HL-60 (cell line): ENCODE data around the gene PBX3.

Experiments
- DNase-seq, 2 experiments: peaks; one replicate each; pipeline ENCODE4 v3.0.0-alpha.2; 2010 to 2020; ENCODE audit warnings: low read depth in 1 of 2, low spot score in 1 of 2
- H3K27ac ChIP-seq: fragments of 250-450 bp; sonication (Bioruptor Pico); replicated peaks from 2 replicates; pipeline ENCODE4 v1.5.1; 2020; ENCODE audit warnings: mild to moderate bottlenecking, moderate library complexity
- H3K27me3 ChIP-seq: fragments of 250-450 bp; sonication (Bioruptor Pico); 2 replicates; pipeline ENCODE4 v1.5.1; 2021; ENCODE audit warnings: mild to moderate bottlenecking, moderate library complexity; ENCODE audit not compliant: insufficient read depth, poor library complexity, severe bottlenecking
- H3K4me3 ChIP-seq: replicated peaks from 2 replicates; pipeline ENCODE4 v1.5.1; 2011; ENCODE audit warnings: mild to moderate bottlenecking, control low read depth, low read length; ENCODE audit not compliant: insufficient read depth
- GABPA ChIP-seq: IDR thresholded peaks from 2 replicates; pipeline ENCODE4 v1.6.1; 2012; ENCODE audit warnings: low read depth
- POLR2AphosphoS5 ChIP-seq: IDR thresholded peaks from 2 replicates; pipeline ENCODE4 v1.6.1; 2012; ENCODE audit warnings: low read depth
- REST ChIP-seq: IDR thresholded peaks from 2 replicates; pipeline ENCODE4 v1.6.1; 2012; ENCODE audit warnings: low read depth; ENCODE audit not compliant: insufficient replicate concordance
- SPI1 ChIP-seq: IDR thresholded peaks from 2 replicates; pipeline ENCODE4 v1.6.1; 2012; ENCODE audit warnings: low read depth, mild to moderate bottlenecking, borderline replicate concordance
- TF ChIP-seq, protein P1 (sequence below): IDR thresholded peaks from one replicate; pipeline ENCODE4 v1.5.1; 2011; ENCODE audit warnings: low read length, control low read depth, inconsistent platforms; ENCODE audit not compliant: insufficient read depth

PBX3 gene

DNA sequence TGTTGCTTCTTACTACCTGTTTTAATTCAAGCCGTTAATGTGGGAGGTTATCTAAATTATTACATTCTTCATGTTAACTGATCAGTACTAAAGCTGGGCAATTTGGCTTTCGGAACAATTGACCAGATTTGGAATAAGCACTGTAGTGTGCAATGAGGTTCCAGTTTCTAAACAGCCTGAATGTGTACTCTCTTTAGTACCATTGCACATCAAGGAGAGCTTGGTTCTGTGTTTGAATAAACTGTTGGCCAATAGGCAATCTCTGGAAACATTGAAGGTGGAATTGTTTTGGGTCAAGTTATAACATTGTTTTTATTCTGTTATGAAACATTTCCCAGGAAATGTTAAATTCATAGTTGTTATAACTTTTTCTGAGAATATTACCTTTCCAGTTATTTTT, 105.2 kb downstream of the PBX3 start:
- H3K27me3 ChIP-seq, result no peaks in the 10 kb centered on the region
- DNase-seq, result no peak
- TF ChIP-seq REST (no peak), SPI1 (no peak), POLR2AphosphoS5 (no peak), GABPA (no peak)
- TF ChIP-seq, protein P1, sequence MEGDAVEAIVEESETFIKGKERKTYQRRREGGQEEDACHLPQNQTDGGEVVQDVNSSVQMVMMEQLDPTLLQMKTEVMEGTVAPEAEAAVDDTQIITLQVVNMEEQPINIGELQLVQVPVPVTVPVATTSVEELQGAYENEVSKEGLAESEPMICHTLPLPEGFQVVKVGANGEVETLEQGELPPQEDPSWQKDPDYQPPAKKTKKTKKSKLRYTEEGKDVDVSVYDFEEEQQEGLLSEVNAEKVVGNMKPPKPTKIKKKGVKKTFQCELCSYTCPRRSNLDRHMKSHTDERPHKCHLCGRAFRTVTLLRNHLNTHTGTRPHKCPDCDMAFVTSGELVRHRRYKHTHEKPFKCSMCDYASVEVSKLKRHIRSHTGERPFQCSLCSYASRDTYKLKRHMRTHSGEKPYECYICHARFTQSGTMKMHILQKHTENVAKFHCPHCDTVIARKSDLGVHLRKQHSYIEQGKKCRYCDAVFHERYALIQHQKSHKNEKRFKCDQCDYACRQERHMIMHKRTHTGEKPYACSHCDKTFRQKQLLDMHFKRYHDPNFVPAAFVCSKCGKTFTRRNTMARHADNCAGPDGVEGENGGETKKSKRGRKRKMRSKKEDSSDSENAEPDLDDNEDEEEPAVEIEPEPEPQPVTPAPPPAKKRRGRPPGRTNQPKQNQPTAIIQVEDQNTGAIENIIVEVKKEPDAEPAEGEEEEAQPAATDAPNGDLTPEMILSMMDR, result no peak
- no peak overlapping the region for H3K4me3 ChIP-seq
- no peak overlapping the region for H3K27ac ChIP-seq

- H3K4me3 ChIP-seq, result no peak overlapping the region
- no peak overlapping the region for H3K27ac ChIP-seq
- DNase-seq, result no peak
- no peak for TF ChIP-seq SPI1
- H3K27me3 ChIP-seq, result no peaks in the 10 kb centered on the region
Observed at GRCh38 chr9:125854553-125855275, 107.5 kb downstream of the PBX3 start.

GRCh38 chr9:125856331-125856730, 109.2 kb downstream of the PBX3 start:
- TF ChIP-seq SPI1, result no peak
- TF ChIP-seq REST, result no peak
- TF ChIP-seq GABPA, result no peak
- TF ChIP-seq POLR2AphosphoS5, result no peak
- TF ChIP-seq, protein P1, result no peak
- Histone ChIP-seq H3K27me3 (no peaks in the 10 kb centered on the region), H3K4me3 (no peak overlapping the region), H3K27ac (no peak overlapping the region)
- DNase-seq, result no peak

DNA sequence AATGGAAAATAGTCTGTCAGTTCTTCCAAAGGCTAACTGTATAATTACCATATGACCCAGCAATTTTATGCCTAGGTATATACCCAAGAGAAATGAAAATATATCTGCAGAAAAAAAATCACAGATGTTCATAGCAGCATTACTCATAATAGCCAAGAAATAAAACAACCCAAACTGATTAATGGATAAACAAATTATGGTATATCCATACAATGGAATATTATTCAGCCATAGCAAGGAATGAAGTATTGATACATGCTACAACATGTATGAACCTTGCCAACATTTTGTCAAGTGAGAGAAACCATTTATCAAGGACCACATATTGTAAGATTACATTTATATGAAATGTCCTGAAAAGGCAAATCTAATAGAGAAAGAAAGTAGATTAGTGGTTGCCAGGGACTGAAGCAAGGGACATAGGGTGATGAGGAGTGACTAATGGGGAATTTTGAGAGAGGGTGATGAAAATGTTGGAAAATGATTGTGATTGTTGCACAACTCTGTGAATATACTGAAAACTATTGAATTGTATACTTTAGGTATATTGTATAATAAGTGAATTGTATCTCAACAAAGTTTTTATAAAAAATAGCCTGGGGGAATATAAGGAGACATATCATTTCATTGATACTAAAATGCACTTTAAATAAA, 114.4 kb downstream of the PBX3 start:
- TF ChIP-seq GABPA, result no peak
- no peak for TF ChIP-seq POLR2AphosphoS5
- no peak for TF ChIP-seq SPI1
- no peak for TF ChIP-seq REST
- TF ChIP-seq, protein P1, result no peak
- no peak overlapping the region for H3K27ac ChIP-seq
- no peak for DNase-seq

More for the DNA sequence above, 114.4 kb downstream of the PBX3 start:
- Histone ChIP-seq H3K4me3 (no peak overlapping the region), H3K27me3 (no peaks in the 10 kb centered on the region)
